CD14-positive monocyte (primary cell): Measurements from ENCODE around the gene RGS3. TPM values are rescaled to one million over a fixed set of nuclear protein-coding genes. Genes with fewer than 3 reads are reported as not detected.

Experiments
- DNase-seq, 3 donors: peaks; one replicate each; pipeline ENCODE4 v3.0.0-alpha.2; 2011 to 2022
- H2AFZ ChIP-seq: 2 replicates; pipeline ENCODE4 v1.6.0; 2012; ENCODE audit warnings: mild to moderate bottlenecking, low read depth, low read length, inconsistent platforms; ENCODE audit not compliant: insufficient read depth, poor library complexity, severe bottlenecking
- H3K27ac ChIP-seq, 2 donors: 1 replicate in 1 of 2; 2 replicates in 1 of 2; pipeline ENCODE4 v1.5.1; 2012 to 2013; ENCODE audit warnings: low read length in 2 of 2, control low read depth in 1 of 2, inconsistent platforms in 1 of 2, low read depth in 1 of 2, mild to moderate bottlenecking in 1 of 2
- H3K27me3 ChIP-seq, 2 donors: one replicate each; pipeline versions ENCODE4 v1.6.0 to v1.6.1; 2011 to 2013; ENCODE audit warnings: low read length in 2 of 2; ENCODE audit not compliant: control insufficient read depth in 2 of 2, insufficient read depth in 2 of 2
- H3K36me3 ChIP-seq, 2 donors: replicated peaks in 1 of 2; 1 replicate in 1 of 2; 2 replicates in 1 of 2; pipeline versions ENCODE4 v1.5.1 to v1.6.1; 2012 to 2013; ENCODE audit warnings: low read length in 2 of 2, control low read depth in 1 of 2, inconsistent platforms in 1 of 2, mild to moderate bottlenecking in 1 of 2; ENCODE audit not compliant: insufficient read depth in 2 of 2, control insufficient read depth in 1 of 2
- H3K4me1 ChIP-seq, 2 donors: 1 replicate in 1 of 2; 2 replicates in 1 of 2; pipeline versions ENCODE4 v1.5.1 to v1.6.1; 2012 to 2013; ENCODE audit warnings: low read length in 2 of 2, control low read depth in 1 of 2, inconsistent platforms in 1 of 2, mild to moderate bottlenecking in 1 of 2, moderate library complexity in 1 of 2; ENCODE audit not compliant: insufficient read depth in 2 of 2, control insufficient read depth in 1 of 2
- H3K4me2 ChIP-seq: replicated peaks from 2 replicates; pipeline ENCODE3; 2012; ENCODE audit warnings: low read length, moderate library complexity, mild to moderate bottlenecking; ENCODE audit not compliant: poor library complexity, severe bottlenecking; ENCODE audit errors: extremely low read depth
- H3K4me3 ChIP-seq, 3 experiments: fragments of 200-600 bp in 1 of 3; sonication (generic) in 1 of 3; replicated peaks in 1 of 3; 1 replicate in 2 of 3; 2 replicates in 1 of 3; pipeline ENCODE4 v1.5.1; 2011 to 2013; ENCODE audit warnings: low read length in 3 of 3, mild to moderate bottlenecking in 3 of 3, control low read depth in 2 of 3, low read depth in 2 of 3, inconsistent platforms in 1 of 3, moderate library complexity in 1 of 3
- H3K79me2 ChIP-seq: 2 replicates; pipeline ENCODE4 v1.6.0; 2012; ENCODE audit warnings: mild to moderate bottlenecking, control low read depth, inconsistent platforms, low read length, moderate library complexity; ENCODE audit not compliant: insufficient read depth
- H3K9ac ChIP-seq: 2 replicates; pipeline ENCODE4 v1.6.0; 2017; ENCODE audit warnings: low read length, mild to moderate bottlenecking; ENCODE audit not compliant: insufficient read depth, poor library complexity, severe bottlenecking
- H3K9me3 ChIP-seq, 2 donors: replicated peaks in 1 of 2; 1 replicate in 1 of 2; 2 replicates in 1 of 2; pipeline versions ENCODE4 v1.5.1 to v1.6.1; 2012 to 2013; ENCODE audit warnings: low read length in 2 of 2, control low read depth in 1 of 2; ENCODE audit not compliant: control insufficient read depth in 1 of 2, insufficient read depth in 1 of 2
- H4K20me1 ChIP-seq: 2 replicates; pipeline ENCODE4 v1.6.0; 2012; ENCODE audit warnings: mild to moderate bottlenecking, low read length, control low read depth, moderate library complexity; ENCODE audit not compliant: insufficient read depth
- H3K27ac Mint-ChIP-seq, 7 donors: one replicate each; pipeline ENCODE4 v1.8.0; 2020; ENCODE audit warnings: mild to moderate bottlenecking in 7 of 7, mixed read lengths in 7 of 7, moderate library complexity in 6 of 7, inconsistent platforms in 2 of 7
- H3K27me3 Mint-ChIP-seq, 3 donors: one replicate each; pipeline ENCODE4 v1.8.0; 2021 to 2022; ENCODE audit warnings: low read depth in 3 of 3, mild to moderate bottlenecking in 3 of 3, mixed read lengths in 3 of 3, moderate library complexity in 3 of 3, inconsistent platforms in 1 of 3
- H3K36me3 Mint-ChIP-seq, 2 donors: one replicate each; pipeline ENCODE4 v1.8.0; 2020; ENCODE audit warnings: mixed read lengths in 2 of 2, inconsistent platforms in 1 of 2, mild to moderate bottlenecking in 1 of 2
- H3K4me1 Mint-ChIP-seq: one replicate; pipeline ENCODE4 v1.8.0; 2020; ENCODE audit warnings: mild to moderate bottlenecking, mixed read lengths
- H3K4me3 Mint-ChIP-seq, 2 donors: one replicate each; pipeline ENCODE4 v1.8.0; 2020; ENCODE audit warnings: mild to moderate bottlenecking in 2 of 2, mixed read lengths in 2 of 2, moderate library complexity in 1 of 2
- H3K9me3 Mint-ChIP-seq, 7 donors: one replicate each; pipeline ENCODE4 v1.8.0; 2020 to 2022; ENCODE audit warnings: mixed read lengths in 7 of 7, mild to moderate bottlenecking in 6 of 7, moderate library complexity in 6 of 7, inconsistent platforms in 2 of 7
- CTCF ChIP-seq: fragments of 200-600 bp; IDR thresholded peaks from one replicate; pipeline ENCODE4 v1.8.0; 2022; ENCODE audit warnings: antibody characterized with exemption, mild to moderate bottlenecking
- WGBS: methylation state at CpG from one replicate; pipeline ENCODE4 v1.1.5; 2013; ENCODE audit warnings: missing lambda C conversion rate; ENCODE audit not compliant: insufficient coverage; 5-methylcytosine and 5-hydroxymethylcytosine counted together
- intact Hi-C, 2 donors: fragments of 100-400 bp; cut with micrococcal nuclease; formaldehyde crosslinking; loops; one replicate each; pipeline versions ENCODE4 v1.15.0 to v1.15.1; 2023
- polyA plus RNA-seq, 3 donors: library from polyadenylated mRNA; depleted of rRNA in 1 of 3; unstranded in 2 of 3; stranded (reverse) in 1 of 3; fragments of 300-500 nt in 2 of 3; fragments of >200 nt in 1 of 3; fragmentation: Illumina TruSeq in 2 of 3; gene quantifications; 1 replicate in 2 of 3; 2 replicates in 1 of 3; pipeline ENCODE4 v1.2.3, GENCODE V29; 2012 to 2021

RGS3 gene
- polyA plus RNA-seq, 3 donors: 9.1 to 16.2 (median 15.8) TPM

GRCh38 chr9:113486327-113486726 is 22.8 kb downstream of the RGS3 start:
- 100% methylated on average over 5 of the region's 6 CpGs for WGBS
- intact Hi-C loops: no loop called here

GRCh38 chr9:113488071-113488470 is 24.5 kb downstream of the RGS3 start:
- H3K27ac ChIP-seq: no peak overlapping the region
- Mint-ChIP-seq H3K27me3 (no peaks in the 10 kb centered on the region), H3K36me3 (no peaks in the 10 kb centered on the region), H3K4me3 (no peak overlapping the region), H3K9me3 (no peaks in the 10 kb centered on the region), H3K4me1 (peaks cover 10% of the 10 kb centered on the region), H3K27ac (no peak overlapping the region)
- H3K4me1 ChIP-seq: peaks cover 3 to 9% of the 10 kb centered on the region in 2 donors
- H3K79me2 ChIP-seq: no peaks in the 10 kb centered on the region
- H3K9ac ChIP-seq: no peak overlapping the region
- H3K9me3 ChIP-seq: no peaks in the 10 kb centered on the region
- no peaks in the 10 kb centered on the region for H4K20me1 ChIP-seq
- TF ChIP-seq CTCF: no peak
- no peaks in the 10 kb centered on the region for H3K27me3 ChIP-seq
- intact Hi-C loops: no loop called here
- no peak overlapping the region for H3K4me2 ChIP-seq
- no peaks in the 10 kb centered on the region for H3K36me3 ChIP-seq
- no peak overlapping the region for H3K4me3 ChIP-seq
- WGBS: 94% methylated on average over 3 of the region's 4 CpGs
- no peak for DNase-seq
- no peak overlapping the region for H2AFZ ChIP-seq

More at GRCh38 chr9:113486327-113486726, 22.8 kb downstream of the RGS3 start:
- Histone ChIP-seq H3K9ac (no peak overlapping the region), H3K79me2 (no peaks in the 10 kb centered on the region), H3K27ac (no peak overlapping the region), H3K27me3 (no peaks in the 10 kb centered on the region), H2AFZ (no peak overlapping the region), H3K4me3 (no peak overlapping the region), H3K9me3 (no peaks in the 10 kb centered on the region), H3K4me2 (no peak overlapping the region), H3K36me3 (no peaks in the 10 kb centered on the region), H4K20me1 (no peaks in the 10 kb centered on the region), H3K4me1 (no peaks in the 10 kb centered on the region)
- no peak for TF ChIP-seq CTCF
- Mint-ChIP-seq H3K4me3 (no peak overlapping the region), H3K36me3 (no peaks in the 10 kb centered on the region), H3K27me3 (peaks cover 0 to 1% (median 0%) of the 10 kb centered on the region in 3 donors), H3K4me1 (no peaks in the 10 kb centered on the region), H3K9me3 (no peaks in the 10 kb centered on the region), H3K27ac (no peak overlapping the region)
- DNase-seq: no peak
